Esophagus muscularis mucosa (tissue), 4 donors: ENCODE results near the gene RASSF3.

Source experiments
- CTCF ChIP-seq, 3 experiments: fragments of 200-600 bp in 2 of 3; fragments of 450-650 bp in 1 of 3; sonication (generic) in 2 of 3; IDR thresholded peaks; one replicate each; pipeline ENCODE4 v1.5.1; 2017 to 2019; ENCODE audit warnings: antibody characterized with exemption in 3 of 3, mild to moderate bottlenecking in 2 of 3, moderate library complexity in 1 of 3
- EP300 ChIP-seq: sonication (generic); formaldehyde crosslinking; IDR thresholded peaks from one replicate; pipeline ENCODE4 v1.6.1; 2017; ENCODE audit warnings: antibody characterized with exemption
- POLR2A ChIP-seq: fragments of 450-650 bp; IDR thresholded peaks from one replicate; pipeline ENCODE4 v1.6.1; 2017; ENCODE audit warnings: antibody characterized with exemption, moderate library complexity, mild to moderate bottlenecking, low read depth
- POLR2AphosphoS5 ChIP-seq, 2 donors: sonication (generic); formaldehyde crosslinking; IDR thresholded peaks; one replicate each; pipeline ENCODE4 v1.6.1; 2017; ENCODE audit warnings: antibody characterized with exemption in 2 of 2

DNA sequence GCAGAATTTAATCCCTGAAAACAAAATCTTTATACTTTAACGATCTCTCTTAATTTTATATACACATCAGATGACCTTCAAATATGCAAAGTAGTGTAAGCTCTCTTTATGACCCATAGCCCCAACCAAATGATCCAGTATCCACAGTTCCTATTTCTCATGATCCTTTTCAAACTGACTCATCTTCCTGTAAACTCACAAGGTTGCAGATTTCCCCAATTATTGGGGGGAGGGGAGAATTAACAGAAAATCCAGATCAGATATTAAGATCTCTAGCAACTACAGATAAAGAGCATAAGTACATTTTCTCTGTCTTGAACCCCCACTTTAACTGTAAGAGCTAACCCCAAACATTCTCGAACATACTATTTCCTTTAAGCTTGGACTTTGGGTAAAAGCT lies 136.4 kb downstream of the RASSF3 start:
- TF ChIP-seq CTCF (IDR thresholded peaks at IDR 0.05) (no peak), EP300 (no peak), POLR2AphosphoS5 (IDR thresholded peaks at IDR 0.05) (no peak), POLR2A (no peak)
